ENCODE data around the gene CNNM3.

GRCh38 chr2:96768083-96768561, 47.9 kb upstream of the CNNM3 start:
- TF ChIP-seq, protein P1, sequence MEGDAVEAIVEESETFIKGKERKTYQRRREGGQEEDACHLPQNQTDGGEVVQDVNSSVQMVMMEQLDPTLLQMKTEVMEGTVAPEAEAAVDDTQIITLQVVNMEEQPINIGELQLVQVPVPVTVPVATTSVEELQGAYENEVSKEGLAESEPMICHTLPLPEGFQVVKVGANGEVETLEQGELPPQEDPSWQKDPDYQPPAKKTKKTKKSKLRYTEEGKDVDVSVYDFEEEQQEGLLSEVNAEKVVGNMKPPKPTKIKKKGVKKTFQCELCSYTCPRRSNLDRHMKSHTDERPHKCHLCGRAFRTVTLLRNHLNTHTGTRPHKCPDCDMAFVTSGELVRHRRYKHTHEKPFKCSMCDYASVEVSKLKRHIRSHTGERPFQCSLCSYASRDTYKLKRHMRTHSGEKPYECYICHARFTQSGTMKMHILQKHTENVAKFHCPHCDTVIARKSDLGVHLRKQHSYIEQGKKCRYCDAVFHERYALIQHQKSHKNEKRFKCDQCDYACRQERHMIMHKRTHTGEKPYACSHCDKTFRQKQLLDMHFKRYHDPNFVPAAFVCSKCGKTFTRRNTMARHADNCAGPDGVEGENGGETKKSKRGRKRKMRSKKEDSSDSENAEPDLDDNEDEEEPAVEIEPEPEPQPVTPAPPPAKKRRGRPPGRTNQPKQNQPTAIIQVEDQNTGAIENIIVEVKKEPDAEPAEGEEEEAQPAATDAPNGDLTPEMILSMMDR (IDR thresholded peaks at IDR 0.05; ENCODE audit: low read depth, low read length, missing input control), result no peak
- TF ChIP-seq, protein P2, sequence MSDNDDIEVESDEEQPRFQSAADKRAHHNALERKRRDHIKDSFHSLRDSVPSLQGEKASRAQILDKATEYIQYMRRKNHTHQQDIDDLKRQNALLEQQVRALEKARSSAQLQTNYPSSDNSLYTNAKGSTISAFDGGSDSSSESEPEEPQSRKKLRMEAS (IDR thresholded peaks at IDR 0.05), result no peak
- TF ChIP-seq HNF4G (IDR thresholded peaks at IDR 0.05) (no peak), RXRA (IDR thresholded peaks at IDR 0.05) (no peak), YY1 (IDR thresholded peaks at IDR 0.05) (no peak), RAD21 (IDR thresholded peaks at IDR 0.05) (no peak), GABPA (IDR thresholded peaks at IDR 0.05 in 1 of 2, conservative IDR thresholded peaks at IDR 0.05 in 1 of 2) (no peak), TAF1 (conservative IDR thresholded peaks at IDR 0.05) (no peak), NR2F2 (IDR thresholded peaks at IDR 0.05) (no peak), JUND (IDR thresholded peaks at IDR 0.05) (no peak)
- TF ChIP-seq, protein P3, sequence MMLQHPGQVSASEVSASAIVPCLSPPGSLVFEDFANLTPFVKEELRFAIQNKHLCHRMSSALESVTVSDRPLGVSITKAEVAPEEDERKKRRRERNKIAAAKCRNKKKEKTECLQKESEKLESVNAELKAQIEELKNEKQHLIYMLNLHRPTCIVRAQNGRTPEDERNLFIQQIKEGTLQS (IDR thresholded peaks at IDR 0.05), result no peak
- TF ChIP-seq, protein P4, sequence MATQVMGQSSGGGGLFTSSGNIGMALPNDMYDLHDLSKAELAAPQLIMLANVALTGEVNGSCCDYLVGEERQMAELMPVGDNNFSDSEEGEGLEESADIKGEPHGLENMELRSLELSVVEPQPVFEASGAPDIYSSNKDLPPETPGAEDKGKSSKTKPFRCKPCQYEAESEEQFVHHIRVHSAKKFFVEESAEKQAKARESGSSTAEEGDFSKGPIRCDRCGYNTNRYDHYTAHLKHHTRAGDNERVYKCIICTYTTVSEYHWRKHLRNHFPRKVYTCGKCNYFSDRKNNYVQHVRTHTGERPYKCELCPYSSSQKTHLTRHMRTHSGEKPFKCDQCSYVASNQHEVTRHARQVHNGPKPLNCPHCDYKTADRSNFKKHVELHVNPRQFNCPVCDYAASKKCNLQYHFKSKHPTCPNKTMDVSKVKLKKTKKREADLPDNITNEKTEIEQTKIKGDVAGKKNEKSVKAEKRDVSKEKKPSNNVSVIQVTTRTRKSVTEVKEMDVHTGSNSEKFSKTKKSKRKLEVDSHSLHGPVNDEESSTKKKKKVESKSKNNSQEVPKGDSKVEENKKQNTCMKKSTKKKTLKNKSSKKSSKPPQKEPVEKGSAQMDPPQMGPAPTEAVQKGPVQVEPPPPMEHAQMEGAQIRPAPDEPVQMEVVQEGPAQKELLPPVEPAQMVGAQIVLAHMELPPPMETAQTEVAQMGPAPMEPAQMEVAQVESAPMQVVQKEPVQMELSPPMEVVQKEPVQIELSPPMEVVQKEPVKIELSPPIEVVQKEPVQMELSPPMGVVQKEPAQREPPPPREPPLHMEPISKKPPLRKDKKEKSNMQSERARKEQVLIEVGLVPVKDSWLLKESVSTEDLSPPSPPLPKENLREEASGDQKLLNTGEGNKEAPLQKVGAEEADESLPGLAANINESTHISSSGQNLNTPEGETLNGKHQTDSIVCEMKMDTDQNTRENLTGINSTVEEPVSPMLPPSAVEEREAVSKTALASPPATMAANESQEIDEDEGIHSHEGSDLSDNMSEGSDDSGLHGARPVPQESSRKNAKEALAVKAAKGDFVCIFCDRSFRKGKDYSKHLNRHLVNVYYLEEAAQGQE (IDR thresholded peaks at IDR 0.05), result no peak

Data from liver (tissue), 3 donors.